Peyer's patch (tissue), 4 donors: ENCODE results near the gene KRT72.

ENCODE experiments used
- CTCF ChIP-seq, 6 experiments: fragments of 450-650 bp in 4 of 6; fragments of 200-600 bp in 2 of 6; sonication (generic) in 1 of 6; IDR thresholded peaks; one replicate each; pipeline ENCODE4 v1.5.1; 2017 to 2019; ENCODE audit warnings: antibody characterized with exemption in 6 of 6, mild to moderate bottlenecking in 3 of 6, moderate library complexity in 1 of 6
- POLR2A ChIP-seq, 2 donors: fragments of 450-650 bp; IDR thresholded peaks; one replicate each; pipeline ENCODE4 v1.5.1; 2017; ENCODE audit warnings: antibody characterized with exemption in 2 of 2, mild to moderate bottlenecking in 2 of 2, moderate library complexity in 2 of 2

GRCh38 chr12:52581481-52581880 lies 19.8 kb downstream of the KRT72 start:
- no peak for TF ChIP-seq CTCF (IDR thresholded peaks at IDR 0.05)
- no peak for TF ChIP-seq POLR2A (IDR thresholded peaks at IDR 0.05)
